DMS79 (cell line): ENCODE data around the gene LPP.

Source experiments
- DNase-seq: peaks from one replicate; lab custom pipeline; 2025; lab: John Stamatoyannopoulos, UW

Gene LPP

DNA sequence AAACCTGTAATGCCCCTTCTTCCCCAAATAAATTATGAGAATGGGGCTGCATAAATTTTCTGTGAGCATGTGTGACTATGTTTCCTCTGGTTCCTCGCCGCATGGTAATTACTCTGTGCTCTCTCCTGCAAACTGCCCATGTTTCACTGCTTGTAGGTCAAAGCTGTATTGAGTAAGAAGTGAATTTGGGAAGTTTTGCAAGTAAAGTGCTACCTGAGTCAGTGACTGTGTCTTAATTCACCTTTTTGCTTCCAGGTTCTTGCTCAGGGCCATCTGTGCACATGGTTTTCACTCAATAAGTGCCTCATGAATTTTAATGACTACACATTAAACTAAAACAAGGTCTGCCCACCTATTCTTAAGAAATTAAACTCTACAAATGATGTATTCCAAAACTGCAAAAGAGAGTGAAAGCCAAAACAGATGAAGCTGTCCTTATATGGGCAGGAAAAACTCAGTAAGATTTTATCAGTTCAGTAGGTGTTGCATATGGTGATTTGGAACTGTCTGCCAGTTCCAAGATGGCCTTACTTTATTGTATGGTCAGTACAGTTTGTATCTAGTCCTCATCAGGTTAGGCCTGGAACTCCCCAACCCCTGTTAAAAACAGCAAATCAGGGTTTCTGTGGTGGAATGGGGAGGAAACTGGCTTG, 100.0 kb downstream of the LPP start:
- DNase-seq = no peak

DNA sequence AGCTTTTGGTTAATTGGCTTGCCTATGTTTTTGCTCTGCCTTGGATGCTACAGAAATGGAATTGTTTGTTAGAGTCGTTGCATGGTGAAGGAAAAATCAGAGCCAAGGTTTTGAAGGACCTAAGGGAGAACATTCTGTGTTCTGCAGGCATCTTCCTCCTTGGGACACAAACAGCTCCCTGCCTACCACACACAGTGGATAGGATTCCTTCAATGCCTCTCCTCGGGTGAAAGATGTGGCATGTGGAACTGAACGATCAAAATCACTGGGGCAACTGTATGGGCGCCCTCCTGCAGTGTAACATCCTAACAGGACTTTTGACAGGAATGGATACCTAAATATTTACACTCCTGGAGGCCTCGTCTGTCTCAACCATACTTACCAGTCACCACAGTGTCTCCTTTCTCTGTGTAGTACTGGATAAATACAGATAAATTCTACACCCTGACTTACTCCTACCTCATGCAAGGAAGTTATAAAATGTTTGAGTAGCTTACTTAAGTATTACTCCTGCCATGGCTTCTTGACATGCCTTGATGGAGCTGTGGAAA, 100.6 kb downstream of the LPP start:
- no peak for DNase-seq

DNA sequence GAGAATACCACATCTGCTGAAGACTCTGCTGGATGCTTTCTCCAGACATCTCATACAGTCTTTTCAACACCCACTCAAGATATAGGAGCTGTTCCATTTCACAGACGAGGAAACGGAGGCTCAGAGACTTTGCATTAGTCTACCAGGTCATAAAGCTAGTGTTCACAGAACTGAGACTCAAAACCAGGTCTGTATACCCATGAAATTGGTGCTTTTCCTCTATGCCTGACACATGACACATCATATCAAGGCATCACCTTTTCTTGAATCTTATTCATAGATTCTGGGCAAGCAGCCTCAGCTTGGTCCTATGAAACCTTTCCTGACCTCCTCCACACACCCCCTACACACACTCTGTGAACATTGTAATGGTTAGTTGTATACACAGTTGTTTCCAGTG, 101.2 kb downstream of the LPP start:
- no peak for DNase-seq

DNA sequence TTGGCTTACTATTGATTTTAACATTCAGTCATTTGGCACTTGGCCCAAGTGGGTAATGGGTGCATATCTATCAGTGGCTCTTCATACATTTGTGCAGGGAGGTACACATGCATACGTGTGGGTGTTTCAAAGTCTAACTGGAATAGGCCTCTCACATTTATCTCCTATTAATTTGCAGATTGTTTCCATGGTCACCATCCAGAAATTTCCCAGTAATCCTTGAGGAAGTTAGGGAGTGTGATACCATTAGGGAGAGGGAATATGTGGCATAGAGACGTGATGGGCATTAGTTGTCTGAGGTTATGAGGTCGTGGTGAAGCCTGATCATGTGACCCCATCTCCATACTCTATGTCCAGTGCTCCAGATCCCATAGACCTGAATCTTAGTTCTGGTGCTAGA, 102.8 kb downstream of the LPP start:
- DNase-seq = no peak

DNA sequence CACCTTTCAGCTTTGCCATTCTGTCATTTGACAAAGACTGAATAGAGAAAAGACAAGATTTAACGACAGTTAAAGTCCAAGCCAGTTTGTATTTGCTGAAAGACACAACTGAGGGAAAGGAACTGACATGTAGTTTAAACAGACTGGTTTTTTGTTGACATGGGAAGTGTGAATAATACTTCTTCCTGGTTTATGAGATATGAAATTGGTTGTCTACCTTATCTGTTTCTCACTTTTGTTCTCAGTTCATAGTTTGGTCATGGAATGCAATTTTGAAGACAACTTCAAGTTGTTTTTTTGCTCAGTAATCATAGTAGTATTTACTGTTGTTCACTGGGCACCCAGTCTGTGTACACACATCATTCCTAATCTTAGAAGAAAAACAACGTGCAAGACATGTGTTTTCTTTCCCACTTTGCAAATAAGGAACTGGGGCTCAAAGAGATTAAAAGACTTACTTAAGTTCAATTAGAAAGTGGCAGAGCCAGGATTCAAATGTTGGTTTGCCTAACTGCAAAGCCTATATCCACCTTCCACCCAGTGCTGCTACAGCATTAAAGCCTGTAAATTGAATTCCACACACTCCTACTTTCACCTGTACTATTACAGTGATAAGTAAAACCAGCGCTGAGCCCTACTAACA, 103.5 kb downstream of the LPP start:
- no peak for DNase-seq

DNA sequence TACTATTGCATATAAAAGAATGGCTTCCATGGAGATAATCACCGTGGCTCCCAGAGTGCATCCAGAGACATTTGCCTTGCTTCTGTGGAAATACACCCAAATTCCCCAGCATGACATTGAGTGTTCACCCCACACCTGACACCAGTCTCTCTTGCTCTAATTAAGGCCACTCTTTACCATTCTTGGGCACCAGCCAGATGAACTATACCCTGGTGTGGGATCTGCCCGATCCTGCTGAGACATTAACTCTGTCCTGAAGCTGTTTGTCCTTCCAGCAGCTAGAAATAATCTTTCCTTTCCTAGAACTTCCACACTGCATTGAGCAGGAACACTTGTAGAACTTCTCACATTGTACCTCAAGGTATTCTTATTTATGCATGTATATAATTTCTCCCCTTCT, 105.2 kb downstream of the LPP start:
- no peak for DNase-seq

DNA sequence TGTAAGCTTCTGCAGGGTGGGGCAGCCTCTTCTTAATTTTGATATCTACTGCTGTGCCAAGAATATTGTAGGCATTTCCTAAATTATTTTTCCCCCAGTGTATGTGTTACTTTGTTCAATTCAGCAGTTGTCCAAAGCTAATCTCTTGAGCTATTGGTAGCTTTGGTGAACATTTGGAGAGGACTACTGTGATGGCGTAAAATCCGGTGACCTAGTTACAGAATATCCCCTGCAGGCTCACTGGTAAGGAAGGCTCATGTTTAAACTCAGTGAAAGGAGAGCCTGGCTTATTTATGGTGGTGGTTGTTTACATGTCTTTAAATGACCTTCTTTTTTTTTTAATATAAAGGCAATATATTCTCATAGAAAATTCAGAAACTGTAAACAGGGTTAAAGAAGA, 105.6 kb downstream of the LPP start:
- DNase-seq = no peak

DNA sequence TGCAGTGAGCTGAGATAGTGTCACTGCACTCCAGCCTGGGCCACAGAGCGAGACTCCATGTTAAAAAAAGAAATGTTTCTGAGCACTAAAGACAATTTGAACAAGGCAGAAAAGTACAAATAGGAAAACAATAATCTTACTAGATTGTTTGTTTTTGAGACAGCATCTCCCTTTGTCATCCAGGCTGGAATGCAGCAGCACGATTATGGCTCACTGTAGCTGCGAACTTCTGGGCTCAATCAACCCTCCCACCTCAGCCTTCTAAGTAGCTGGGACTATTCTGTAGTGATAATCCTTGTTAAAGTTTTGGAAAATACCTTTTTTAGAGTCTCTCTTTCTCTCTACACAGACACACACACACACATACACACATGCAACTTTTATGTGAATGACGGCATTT, 107.1 kb downstream of the LPP start:
- no peak for DNase-seq

DNA sequence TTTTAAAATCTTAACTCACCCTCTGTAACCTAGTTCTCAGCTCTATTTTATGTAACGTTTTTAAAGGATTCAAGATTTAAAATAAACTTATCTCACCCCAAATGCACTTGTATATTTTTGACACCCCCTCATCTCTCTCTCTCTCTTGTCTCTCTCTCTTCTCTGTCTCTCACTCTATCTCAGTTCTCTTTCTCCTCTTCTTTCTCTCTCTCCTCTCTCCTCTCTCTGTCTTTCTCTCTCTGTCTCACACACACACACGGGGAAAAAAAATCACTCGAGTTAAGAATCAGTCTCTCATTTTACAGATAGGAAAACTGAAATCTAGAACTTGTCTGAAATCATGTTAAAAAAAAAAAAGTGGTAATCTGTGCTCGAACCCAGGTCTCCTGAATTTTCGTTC, 108.5 kb downstream of the LPP start:
- DNase-seq = no peak

DNA sequence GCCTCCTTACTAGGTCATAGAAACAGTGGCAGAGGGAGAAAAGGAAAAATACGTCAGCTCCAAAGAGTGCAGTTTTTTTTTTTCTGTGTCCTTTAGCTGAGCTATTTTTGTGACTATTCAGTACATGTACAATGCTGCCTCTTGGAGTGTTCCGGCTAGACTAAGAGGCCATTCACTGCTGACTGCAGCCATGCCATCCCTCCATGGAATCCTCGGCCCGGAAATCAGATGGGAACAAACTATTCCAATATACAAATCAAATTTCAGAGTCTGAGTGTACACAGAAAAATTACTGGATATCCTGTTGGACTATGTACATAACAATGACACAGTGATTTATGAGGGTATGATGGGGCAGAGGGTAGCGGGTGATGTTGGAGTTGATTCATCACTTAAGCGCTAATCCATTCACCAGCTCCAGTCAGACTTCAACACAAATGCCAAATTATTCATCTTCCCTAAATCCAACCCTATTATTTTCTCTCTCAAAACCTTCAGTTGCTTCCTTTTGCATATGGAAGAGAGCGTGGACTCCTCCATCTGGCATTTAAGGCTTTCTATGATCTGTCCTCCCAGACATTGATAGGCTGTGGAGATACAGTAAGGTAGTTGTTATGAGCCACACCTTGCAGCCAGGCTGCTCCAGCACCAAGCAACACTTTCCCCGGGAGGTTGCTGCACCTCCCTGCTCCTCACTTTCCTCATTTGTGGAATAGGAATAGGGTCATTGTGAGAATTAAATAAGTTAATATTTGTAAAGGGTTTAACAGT, 109.1 kb downstream of the LPP start:
- no peak for DNase-seq

DNA sequence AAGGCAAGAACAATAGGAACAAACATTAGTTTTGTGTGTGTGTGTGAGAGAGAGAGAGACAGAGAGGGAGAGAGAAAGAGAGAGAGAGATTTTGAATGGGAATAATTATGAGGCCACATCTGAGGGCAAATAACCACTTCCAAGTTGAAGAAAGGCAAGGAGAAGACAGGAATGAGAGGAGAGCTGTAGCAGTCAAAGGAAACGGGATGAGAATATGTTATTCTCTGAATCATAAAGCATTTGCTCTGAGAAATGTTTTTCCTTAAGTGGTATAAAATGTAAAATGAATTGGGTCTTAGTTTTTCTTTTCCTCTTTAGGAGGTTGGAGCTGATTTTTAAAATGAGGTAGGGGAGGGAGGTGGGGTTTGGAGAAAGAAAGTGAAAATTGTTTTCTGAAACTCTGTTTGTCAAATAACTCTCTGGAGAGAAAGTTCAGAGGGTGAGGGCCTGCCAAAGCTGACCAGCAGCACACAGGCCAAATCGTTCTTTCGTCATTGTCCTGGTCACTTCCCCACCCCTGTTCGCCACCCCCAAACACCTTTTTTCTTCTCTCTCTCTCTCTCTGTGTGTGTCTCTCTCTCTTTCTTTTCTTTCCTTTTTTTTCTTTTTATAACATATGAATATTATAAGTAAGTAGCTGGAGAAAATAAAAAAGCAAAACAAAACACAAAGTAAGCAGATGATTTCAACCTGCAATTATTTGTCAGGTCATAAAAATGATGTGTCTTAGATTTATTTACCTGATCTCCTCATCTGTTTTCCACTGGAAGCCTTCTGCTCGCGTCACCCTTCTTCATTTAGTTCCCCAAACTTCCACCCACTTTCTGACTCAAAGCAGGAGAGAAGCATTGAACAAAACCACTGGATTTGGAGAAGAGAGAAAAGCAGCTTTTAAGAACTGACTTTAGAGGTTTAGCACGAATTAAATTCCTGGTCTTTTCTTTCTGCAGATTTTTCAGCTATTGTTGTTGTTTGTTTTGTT, 110.6 kb downstream of the LPP start:
- no peak for DNase-seq

DNA sequence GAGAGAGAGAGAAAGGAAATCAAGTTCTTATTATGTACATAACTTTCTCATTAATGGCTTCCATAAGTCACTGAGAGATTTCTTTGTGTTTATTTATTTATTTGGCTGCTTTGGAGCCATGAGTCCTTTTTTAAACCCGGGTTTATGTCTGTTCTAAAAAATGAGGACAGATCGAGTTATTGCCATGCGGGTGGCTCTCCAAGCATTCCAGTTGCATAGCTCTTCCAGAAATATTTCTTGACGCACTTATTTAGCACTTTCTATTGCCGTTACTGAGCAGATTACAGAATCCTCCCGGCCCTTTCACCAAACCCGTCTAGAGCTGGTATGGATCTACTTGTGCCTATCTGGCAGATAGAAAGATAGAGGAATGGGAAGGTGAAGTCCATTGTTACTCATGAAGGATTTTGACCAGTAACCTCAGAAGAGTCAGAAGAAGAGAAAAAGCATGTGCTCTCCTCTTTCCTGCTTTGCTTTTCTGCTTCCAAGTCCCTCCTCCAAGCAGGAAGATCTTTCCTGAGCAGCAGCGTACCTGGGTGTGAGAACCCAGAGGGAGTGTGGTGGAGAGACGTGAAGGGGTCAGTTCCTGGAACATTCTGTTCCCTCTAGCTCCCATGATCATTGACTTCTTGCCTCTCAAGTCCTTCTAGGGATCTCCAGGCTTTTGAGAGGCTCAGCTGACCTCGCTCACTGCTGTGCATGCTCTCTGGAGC, 112.8 kb downstream of the LPP start:
- no peak for DNase-seq

DNA sequence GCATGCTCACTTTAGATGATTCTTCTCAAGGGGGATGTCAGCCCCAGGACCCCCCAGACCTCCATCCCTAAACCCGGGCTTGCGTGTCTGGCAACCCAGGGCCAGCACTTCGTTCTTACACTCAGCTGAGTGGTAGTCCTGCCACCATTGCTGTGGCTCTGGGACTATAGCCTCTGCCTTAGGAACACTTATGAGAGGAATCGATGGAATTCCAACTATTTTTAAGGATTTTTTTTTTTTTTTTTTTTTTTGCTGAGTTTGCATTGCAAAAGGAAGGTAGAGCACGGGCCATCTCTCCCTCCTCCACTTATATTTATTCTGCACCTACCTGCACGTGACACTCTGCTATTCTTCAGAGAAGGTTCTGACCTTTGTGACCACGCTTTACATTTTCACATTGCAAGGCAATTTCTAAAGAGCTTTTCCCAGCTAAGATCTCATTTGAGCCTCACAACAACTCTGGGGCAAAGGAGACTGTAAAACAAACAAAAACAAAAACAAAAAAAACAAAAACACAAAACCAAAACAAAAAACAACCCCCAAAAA, 113.9 kb downstream of the LPP start:
- DNase-seq = no peak

DNA sequence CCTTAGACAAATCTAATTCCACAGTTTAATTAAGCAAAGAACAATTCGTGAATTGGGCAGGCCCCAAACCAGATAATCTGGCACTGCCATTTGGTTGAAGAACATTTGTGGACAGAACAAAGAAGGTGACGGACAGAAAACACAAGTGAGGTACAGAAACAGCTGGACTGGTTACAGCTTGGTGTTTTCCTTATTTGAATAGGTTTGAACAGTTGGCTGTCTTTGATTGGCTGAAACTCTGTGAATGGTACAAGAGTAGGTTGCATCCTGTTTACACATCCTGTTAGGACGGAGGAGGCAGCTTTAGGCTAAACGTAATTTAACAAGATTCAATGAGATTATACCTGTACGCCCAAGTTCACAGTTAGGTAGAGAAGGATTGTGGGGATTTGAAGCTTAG, 114.4 kb downstream of the LPP start:
- DNase-seq = no peak

DNA sequence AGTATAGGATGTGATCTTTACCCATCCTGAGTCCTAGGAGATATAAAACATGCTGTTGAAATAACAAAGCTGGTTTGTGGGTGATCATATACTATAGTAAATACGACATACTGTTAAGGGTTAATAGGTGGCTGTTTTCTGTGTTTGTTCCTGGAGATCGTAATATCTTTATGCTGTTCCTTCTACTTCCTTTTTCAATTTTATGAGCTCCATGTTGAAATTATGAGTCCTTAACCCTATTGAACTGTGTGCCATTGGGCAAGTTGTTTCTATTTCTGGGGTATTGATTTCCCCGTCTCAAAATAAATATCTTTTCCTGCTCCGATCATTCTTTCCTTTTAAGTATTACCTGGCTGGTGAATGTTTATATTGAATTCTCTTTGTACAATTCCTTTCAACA, 115.1 kb downstream of the LPP start:
- DNase-seq = no peak

DNA sequence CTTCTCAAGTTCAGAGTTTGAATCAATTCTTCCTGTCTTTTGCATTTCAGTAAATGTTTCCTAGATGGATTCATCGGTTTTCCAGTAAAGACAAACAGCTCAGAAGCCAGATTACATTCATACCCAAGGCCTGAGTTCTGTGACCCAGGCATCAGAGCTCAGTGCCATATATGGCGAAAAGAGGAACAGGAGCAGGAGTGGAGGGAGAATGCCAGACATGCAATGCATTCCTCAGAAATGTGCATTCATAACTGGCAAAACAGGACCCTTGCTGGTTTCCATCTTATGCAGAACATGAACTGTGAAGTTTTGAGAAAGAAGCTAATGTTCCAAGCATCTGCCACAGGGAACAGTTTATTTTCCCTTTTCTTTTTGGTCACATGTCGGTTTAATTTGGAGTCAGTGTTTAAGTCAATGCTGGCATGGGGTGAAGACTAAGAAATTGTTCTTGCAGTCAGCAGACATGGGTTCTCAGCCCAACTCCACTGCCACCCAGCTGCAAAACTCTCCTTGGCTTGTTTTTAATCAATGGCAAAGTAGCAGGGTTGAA, 116.5 kb downstream of the LPP start:
- DNase-seq = no peak

DNA sequence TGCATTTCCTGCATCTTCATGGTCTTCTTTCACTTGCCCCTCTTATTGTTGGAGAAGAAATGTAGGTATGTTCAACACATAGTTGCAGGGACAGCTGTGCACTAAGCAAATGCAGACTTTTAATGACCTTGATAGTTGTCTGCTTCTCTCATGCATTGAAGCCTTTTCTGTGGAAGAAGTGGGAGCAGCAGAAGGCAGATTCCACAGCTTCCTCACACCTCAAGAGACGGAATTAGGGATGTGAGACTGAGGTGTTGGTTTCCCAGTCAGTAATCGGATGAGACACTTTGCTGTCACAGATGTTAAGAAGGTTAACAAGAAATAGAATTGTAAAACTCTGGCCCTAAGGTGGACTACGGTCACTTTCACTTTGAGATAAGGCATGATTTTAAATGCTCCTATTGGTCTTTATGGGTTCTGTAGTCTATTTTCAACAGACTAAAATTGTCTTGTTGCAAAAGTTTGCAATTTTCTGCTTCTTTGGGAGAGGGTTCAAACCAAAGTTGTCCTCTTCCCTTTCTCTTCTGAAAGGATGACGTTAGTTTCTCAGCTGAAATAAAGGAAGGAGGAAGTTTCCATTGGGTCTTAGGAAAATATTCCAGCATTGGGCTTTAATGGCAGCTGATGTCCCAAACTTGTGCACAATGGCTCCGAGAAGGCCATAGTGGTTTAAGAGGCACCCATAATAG, 117.4 kb downstream of the LPP start:
- DNase-seq = no peak

DNA sequence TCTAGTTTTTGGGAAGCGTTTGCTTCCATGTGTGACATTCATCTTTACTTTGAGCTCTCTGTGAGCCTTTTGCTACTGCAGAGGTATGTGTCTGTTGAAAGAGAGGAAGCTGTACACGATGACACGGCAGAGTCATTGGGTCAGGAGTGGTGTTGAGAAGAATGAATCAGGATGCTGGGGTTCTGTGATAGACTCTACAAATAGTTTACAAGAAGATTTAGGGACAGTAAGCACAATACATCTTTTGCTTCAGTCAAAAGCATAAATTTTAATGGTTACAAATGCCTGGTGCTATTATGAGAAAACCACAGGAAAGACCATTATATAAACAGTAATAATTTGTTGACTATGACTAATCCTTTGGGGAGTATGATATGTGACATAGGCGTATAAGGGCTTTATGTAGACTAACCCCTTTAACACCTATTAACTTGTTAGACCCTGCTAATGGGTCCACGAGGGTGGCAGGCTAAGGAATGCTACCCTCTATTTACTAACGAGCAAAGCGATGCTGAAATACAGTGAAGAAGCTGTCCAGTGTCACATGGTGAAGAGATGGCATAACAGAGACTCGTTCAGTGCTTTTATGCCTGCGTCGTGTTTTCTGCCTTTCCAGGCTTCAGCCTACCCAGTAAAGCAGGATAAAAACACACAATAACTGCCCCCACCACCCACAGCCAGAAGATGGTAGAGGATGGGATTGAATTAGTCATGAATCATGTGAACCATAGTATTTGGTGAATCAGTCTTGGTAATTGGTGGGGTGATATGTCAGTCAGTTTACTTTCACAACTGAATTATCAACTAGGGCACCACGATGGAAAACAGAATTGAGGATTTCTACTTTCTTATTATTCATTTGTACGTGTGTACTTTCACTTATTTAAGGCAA, 118.8 kb downstream of the LPP start:
- no peak for DNase-seq
